ENCODE data around the gene VPS37C.

Gene VPS37C

DNA sequence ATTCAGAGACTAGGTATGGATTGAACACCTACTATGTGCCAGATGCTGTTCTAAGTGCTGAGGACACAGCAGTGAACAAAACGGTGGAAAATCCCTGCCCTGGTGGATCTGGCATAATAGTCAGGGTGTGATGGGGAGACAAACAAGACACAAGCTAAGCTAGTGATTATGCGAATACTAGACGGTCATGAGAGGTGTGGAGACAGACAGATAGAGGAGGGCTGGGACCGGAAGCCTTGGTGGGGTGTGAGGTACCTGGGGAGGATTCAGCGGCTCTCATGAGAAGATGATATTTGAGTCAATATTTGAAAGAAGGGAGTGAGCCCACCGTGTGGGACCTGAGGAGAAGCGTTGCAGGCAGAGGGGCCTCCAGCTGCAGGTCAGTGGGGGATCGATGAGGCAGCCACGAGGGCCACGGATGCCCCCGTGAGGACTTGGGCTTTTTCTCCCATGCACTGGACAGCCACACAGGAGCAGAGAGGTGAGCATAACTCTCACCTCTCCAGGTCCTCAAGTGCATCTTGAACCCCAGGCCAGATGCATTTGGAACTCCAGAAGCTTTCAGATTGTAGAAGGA is 54.2 kb downstream of the VPS37C start:
- TF ChIP-seq, protein P1, sequence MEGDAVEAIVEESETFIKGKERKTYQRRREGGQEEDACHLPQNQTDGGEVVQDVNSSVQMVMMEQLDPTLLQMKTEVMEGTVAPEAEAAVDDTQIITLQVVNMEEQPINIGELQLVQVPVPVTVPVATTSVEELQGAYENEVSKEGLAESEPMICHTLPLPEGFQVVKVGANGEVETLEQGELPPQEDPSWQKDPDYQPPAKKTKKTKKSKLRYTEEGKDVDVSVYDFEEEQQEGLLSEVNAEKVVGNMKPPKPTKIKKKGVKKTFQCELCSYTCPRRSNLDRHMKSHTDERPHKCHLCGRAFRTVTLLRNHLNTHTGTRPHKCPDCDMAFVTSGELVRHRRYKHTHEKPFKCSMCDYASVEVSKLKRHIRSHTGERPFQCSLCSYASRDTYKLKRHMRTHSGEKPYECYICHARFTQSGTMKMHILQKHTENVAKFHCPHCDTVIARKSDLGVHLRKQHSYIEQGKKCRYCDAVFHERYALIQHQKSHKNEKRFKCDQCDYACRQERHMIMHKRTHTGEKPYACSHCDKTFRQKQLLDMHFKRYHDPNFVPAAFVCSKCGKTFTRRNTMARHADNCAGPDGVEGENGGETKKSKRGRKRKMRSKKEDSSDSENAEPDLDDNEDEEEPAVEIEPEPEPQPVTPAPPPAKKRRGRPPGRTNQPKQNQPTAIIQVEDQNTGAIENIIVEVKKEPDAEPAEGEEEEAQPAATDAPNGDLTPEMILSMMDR (IDR thresholded peaks at IDR 0.05): no peak

GRCh38 chr11:61106296-61106695 is 54.9 kb downstream of the VPS37C start:
- TF ChIP-seq, protein P1 (IDR thresholded peaks at IDR 0.05): no peak

- TF ChIP-seq, protein P1 (IDR thresholded peaks at IDR 0.05): no peak
These were observed 56.3 kb downstream of the VPS37C start for GRCh38 chr11:61104963-61105362.

DNA sequence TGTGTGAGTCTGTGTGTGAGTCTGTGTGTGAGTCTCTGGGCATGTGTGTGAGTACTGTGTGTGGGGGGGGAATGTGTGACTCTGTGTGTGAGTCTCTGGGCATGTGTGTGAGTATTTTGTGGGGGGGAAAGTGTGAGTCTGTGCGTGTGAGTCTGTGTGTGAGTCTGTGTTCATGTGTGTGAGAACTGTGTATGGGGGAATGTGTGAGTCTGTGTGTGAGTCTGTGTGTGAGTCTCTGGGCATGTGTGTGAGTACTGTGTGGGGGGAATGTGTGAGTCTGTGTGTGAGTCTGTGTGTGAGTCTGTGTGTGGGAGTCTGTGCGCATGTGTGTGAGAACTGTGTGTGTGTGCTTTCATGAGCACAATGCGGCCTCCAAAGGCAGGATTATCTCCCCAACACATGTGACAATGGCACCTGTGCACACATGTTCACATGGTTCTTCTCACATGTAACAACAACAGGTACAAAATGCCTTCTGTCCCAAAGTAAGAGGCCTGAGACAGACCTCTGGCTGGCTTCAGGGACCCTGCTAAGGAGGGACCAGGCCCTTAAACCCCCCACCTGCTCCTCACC is 57.3 kb downstream of the VPS37C start:
- TF ChIP-seq, protein P1 (IDR thresholded peaks at IDR 0.05): no peak

GRCh38 chr11:61102667-61103571 is 58.3 kb downstream of the VPS37C start:
- TF ChIP-seq, protein P1 (IDR thresholded peaks at IDR 0.05): no peak

DNA sequence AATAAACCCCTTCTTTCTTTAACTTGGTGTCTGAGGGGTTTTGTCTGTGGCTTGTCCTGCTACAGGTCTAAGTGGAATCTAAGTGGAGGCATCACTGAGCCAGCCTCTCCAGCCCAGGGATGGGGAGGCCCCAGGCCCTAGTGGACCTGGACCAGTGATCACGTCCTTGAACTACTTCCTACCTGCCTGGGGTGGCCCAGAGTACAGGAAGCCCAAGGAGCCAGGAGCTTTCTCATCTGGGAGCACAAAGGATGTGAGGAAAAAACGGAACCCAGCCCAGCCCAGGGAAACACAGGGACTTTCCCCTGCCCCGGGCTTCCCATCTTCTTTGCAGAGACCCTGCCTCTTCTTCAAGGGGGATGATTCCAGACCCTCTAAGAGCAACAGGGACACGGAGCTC is 62.4 kb downstream of the VPS37C start:
- TF ChIP-seq, protein P1 (IDR thresholded peaks at IDR 0.05): no peak

- TF ChIP-seq, protein P1 (IDR thresholded peaks at IDR 0.05): no peak
These were observed 66.2 kb downstream of the VPS37C start for GRCh38 chr11:61095021-61095420.
